ENCODE data around the gene ERC2. TPM values are rescaled to one million over a fixed set of nuclear protein-coding genes. Genes with fewer than 3 reads are reported as not detected.

ERC2 gene
- 0.30 and 0.50 TPM in 2 replicates for total RNA-seq

GRCh38 chr3:56468184-56469106, at the start of gene ERC2:
ERC2 (minus strand) TSS chr3:56468467.

GRCh38 chr3:55486857-55487380, 981.3 kb downstream of the ERC2 start, which contains the start of gene WNT5A:
WNT5A (minus strand) TSS chr3:55487306; CDS start chr3:55486985, 321 bp downstream.

Other genes starting within 250 kb of the ERC2 start
- gene CCDC66, start 88.7 kb upstream of the ERC2 start, total RNA-seq = 3.4 and 5.9 TPM in 2 replicates
- gene TASOR, start 214.8 kb upstream of the ERC2 start, total RNA-seq = 25.3 and 33.0 TPM in 2 replicates